Natural killer cell treated with Interleukin-12 subunit alpha and Interleukin-12 subunit beta and Interleukin-15 and Interleukin-18, amount 100 ng/mL, for 72 hours (primary cell): ENCODE data around the gene LDLRAD4. TPM values are rescaled to one million over a fixed set of nuclear protein-coding genes. Genes with fewer than 3 reads are reported as not detected.

Source experiments
- ATAC-seq, 2 donors: fragments of 150-1000 bp; cut with Tn5 transposase in 1 of 2; sonication (Bioruptor Pico), chemical (Tn5 transposase) in 1 of 2; 2 replicates each; pipeline ENCODE4 v1.10.0; 2021
- DNase-seq: peaks from one replicate; pipeline ENCODE4 v3.0.0; 2022; ENCODE audit warnings: low spot score
- H3K27ac Mint-ChIP-seq, 2 donors: 1 replicate in 1 of 2; 2 replicates in 1 of 2; pipeline ENCODE4 v1.8.0; 2022; ENCODE audit warnings: mixed read lengths in 2 of 2, mild to moderate bottlenecking in 1 of 2, moderate library complexity in 1 of 2
- H3K27me3 Mint-ChIP-seq, 2 donors: 1 replicate in 1 of 2; 2 replicates in 1 of 2; pipeline ENCODE4 v1.8.0; 2022; ENCODE audit warnings: mixed read lengths in 2 of 2
- H3K36me3 Mint-ChIP-seq: one replicate; pipeline ENCODE4 v1.8.0; 2022; ENCODE audit warnings: mixed read lengths
- H3K4me1 Mint-ChIP-seq, 2 donors: 1 replicate in 1 of 2; 2 replicates in 1 of 2; pipeline ENCODE4 v1.8.0; 2022; ENCODE audit warnings: low read depth in 2 of 2, mixed read lengths in 2 of 2, mild to moderate bottlenecking in 1 of 2
- H3K4me3 Mint-ChIP-seq: one replicate; pipeline ENCODE4 v1.8.0; 2022; ENCODE audit warnings: mixed read lengths
- H3K9me3 Mint-ChIP-seq: 2 replicates; pipeline ENCODE4 v1.8.0; 2022; ENCODE audit warnings: mixed read lengths
- total RNA-seq, 2 donors: library from RNA; stranded (reverse); gene quantifications; one replicate each; pipeline ENCODE4 v1.2.3, GENCODE V29; 2022

LDLRAD4 gene
- total RNA-seq, 2 donors from 2014 or later = 16.3 to 19.5 TPM

GRCh38 chr18:13316063-13316462 is 97.5 kb downstream of the LDLRAD4 start:
- H3K4me1 Mint-ChIP-seq = peaks cover 0 to 5% of the 10 kb centered on the region in 2 donors
- H3K4me3 Mint-ChIP-seq = no peak overlapping the region
- peaks cover 7% of the 10 kb centered on the region for H3K9me3 Mint-ChIP-seq
- DNase-seq (no peak), ATAC-seq (no peak)
- peaks cover 10% of the 10 kb centered on the region for H3K36me3 Mint-ChIP-seq
- H3K27ac Mint-ChIP-seq = no peak overlapping the region
- peaks cover 22 to 33% of the 10 kb centered on the region in 2 donors for H3K27me3 Mint-ChIP-seq

GRCh38 chr18:13317801-13318200 is 99.2 kb downstream of the LDLRAD4 start:
- no peak for ATAC-seq
- peaks cover 0 to 5% of the 10 kb centered on the region in 2 donors for H3K4me1 Mint-ChIP-seq
- H3K27me3 Mint-ChIP-seq = peaks cover 22 to 29% of the 10 kb centered on the region in 2 donors
- no peak overlapping the region for H3K27ac Mint-ChIP-seq
- no peak for DNase-seq
- H3K4me3 Mint-ChIP-seq = no peak overlapping the region
- H3K9me3 Mint-ChIP-seq = peaks cover 7% of the 10 kb centered on the region
- peaks cover 10% of the 10 kb centered on the region for H3K36me3 Mint-ChIP-seq

GRCh38 chr18:13318731-13319501 is 100.4 kb downstream of the LDLRAD4 start:
- peak; percentile 50 to 53 for ATAC-seq
- H3K36me3 Mint-ChIP-seq = peaks cover 10% of the 10 kb centered on the region
- peaks cover 12 to 20% of the 10 kb centered on the region in 2 donors for H3K27me3 Mint-ChIP-seq
- no peak overlapping the region for H3K4me3 Mint-ChIP-seq
- H3K9me3 Mint-ChIP-seq = peaks cover 7% of the 10 kb centered on the region
- no peak overlapping the region for H3K27ac Mint-ChIP-seq
- peaks cover 0 to 2% of the 10 kb centered on the region in 2 donors for H3K4me1 Mint-ChIP-seq
- no peak for DNase-seq

- H3K27ac Mint-ChIP-seq = no peak overlapping the region
- no peak overlapping the region for H3K4me3 Mint-ChIP-seq
- H3K27me3 Mint-ChIP-seq = peaks cover 9 to 15% of the 10 kb centered on the region in 2 donors
- ATAC-seq = no peak
- H3K9me3 Mint-ChIP-seq = peaks cover 4% of the 10 kb centered on the region
- no peak for DNase-seq
- H3K36me3 Mint-ChIP-seq = peaks cover 6% of the 10 kb centered on the region
- H3K4me1 Mint-ChIP-seq = peaks cover 0 to 2% of the 10 kb centered on the region in 2 donors
These were observed 101.1 kb downstream of the LDLRAD4 start for GRCh38 chr18:13319629-13320028.

DNA sequence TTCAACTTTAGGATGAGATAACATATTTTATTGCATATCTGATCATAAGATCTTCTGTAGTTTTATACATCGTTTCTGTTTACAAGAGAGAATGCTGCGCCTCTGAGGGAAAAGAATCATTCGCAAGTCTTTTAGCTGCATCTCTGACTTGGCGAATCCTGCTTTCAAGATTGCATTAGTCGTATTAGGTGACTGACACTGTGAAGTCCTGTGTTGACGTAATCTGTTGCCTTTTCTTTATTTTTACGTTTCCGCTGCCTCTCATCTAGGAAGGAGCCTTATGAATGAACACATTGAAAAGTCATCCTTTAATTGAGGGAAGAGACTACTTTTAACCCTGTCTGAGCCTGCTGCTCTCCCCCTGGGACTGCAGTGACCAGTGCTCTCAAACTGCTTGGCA is 101.5 kb downstream of the LDLRAD4 start:
- Mint-ChIP-seq H3K36me3 (peaks cover 2% of the 10 kb centered on the region), H3K27me3 (peaks cover 9 to 13% of the 10 kb centered on the region in 2 donors), H3K4me3 (no peak overlapping the region), H3K9me3 (peaks cover 4% of the 10 kb centered on the region), H3K4me1 (peaks cover 0 to 2% of the 10 kb centered on the region in 2 donors), H3K27ac (no peak overlapping the region)
- DNase-seq (no peak), ATAC-seq (no peak)

DNA sequence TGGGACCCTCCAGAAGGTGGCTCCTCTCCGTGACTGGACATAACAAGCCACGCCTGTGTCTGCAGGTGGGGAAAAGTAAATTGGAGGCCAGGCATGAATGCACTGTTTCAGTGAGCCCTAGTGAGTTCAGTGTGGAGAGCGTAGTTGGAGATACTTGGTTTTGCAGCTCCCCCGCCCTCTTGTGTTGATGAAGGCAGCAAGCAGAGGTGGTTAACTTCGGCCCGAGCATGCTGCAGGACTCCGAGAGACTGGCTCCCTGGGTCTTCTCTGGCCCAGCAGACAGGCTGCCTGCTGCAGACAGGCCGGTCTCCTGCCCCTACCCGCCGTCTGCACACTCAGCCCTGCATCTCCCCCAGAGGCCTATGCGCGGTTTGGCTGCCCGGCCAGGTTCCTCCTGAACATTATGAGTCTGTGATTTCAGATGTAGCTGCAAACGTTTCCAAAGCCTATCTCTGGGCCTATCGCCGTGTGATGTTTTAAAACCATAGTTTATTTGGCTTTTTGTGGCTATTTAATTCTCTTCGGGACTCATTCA is 102.4 kb downstream of the LDLRAD4 start:
- H3K4me1 Mint-ChIP-seq = no peaks in the 10 kb centered on the region
- peaks cover 8% of the 10 kb centered on the region in 2 donors for H3K27me3 Mint-ChIP-seq
- no peaks in the 10 kb centered on the region for H3K36me3 Mint-ChIP-seq
- peaks cover under 1% of the 10 kb centered on the region for H3K9me3 Mint-ChIP-seq
- H3K4me3 Mint-ChIP-seq = no peak overlapping the region
- DNase-seq (no peak), ATAC-seq (peak in 1 of 2 donors; percentile 26)
- H3K27ac Mint-ChIP-seq = no peak overlapping the region

DNA sequence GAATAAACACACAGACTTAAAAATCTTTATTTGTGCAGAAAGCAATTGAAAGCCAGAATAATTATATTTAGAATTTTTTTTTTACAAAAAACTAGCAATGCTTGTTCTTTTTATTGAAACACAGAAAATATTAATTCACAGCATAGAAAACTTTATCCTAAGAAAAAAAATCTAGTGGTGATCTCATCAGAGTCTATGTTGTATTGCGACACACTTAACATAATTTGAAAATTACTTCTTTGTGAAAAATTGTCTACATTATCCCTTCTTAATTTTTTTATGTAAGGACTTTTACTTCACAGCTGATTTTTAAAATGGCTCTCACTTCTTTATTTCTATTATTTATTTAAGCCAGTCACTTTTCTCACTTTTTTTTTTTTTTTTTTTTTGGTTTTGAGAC is 103.4 kb downstream of the LDLRAD4 start:
- Mint-ChIP-seq H3K9me3 (no peaks in the 10 kb centered on the region), H3K4me3 (no peak overlapping the region), H3K27me3 (peaks cover 2 to 9% of the 10 kb centered on the region in 2 donors), H3K4me1 (no peaks in the 10 kb centered on the region), H3K27ac (no peak overlapping the region), H3K36me3 (no peaks in the 10 kb centered on the region)
- DNase-seq (no peak), ATAC-seq (no peak)

DNA sequence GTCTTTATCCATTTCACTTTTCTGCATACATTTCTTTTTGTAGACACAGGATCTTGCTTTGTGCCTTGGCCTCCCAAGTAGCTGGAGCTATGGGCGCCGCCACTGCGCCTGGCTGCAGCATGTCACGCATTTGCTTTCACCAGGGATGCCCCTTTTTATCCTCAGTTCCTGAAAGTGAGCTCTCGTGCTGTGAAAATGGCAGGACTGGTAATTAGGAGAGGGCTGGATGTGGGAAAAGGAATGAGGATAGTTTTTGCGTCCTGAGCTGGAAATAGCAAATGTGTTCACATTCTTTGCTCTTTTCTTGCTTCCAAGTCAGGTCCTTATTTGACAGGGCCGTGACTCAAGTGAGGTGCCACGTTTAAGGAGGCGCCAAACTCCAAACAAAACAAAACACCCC is 104.6 kb downstream of the LDLRAD4 start:
- H3K4me3 Mint-ChIP-seq = no peak overlapping the region
- H3K36me3 Mint-ChIP-seq = no peaks in the 10 kb centered on the region
- peaks cover 5 to 16% of the 10 kb centered on the region in 2 donors for H3K27me3 Mint-ChIP-seq
- H3K27ac Mint-ChIP-seq = no peak overlapping the region
- DNase-seq (no peak), ATAC-seq (no peak)
- no peaks in the 10 kb centered on the region for H3K4me1 Mint-ChIP-seq
- no peaks in the 10 kb centered on the region for H3K9me3 Mint-ChIP-seq

DNA sequence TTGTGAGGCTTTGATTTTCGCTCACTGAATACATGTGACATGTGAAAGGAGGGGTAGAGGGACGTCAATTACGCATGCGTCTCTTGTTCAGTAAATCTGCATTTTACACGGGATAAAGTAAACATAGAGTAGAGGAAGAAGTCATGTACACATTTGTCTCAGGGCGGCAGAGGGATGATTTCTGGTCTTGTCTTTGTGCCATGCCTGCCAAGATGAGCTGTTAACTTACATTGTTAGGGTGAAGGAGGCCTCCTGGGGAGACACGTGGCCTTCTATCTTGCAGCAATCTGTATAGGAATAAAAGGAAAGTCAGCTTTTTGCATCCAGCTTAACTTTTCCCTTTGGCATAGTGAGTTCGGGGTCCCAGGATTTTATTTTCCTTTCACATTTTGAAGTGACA is 106.3 kb downstream of the LDLRAD4 start:
- Mint-ChIP-seq H3K27me3 (peaks cover 3 to 16% of the 10 kb centered on the region in 2 donors), H3K9me3 (no peaks in the 10 kb centered on the region), H3K36me3 (no peaks in the 10 kb centered on the region), H3K4me1 (no peaks in the 10 kb centered on the region), H3K27ac (no peak overlapping the region), H3K4me3 (no peak overlapping the region)
- ATAC-seq (no peak), DNase-seq (no peak)

DNA sequence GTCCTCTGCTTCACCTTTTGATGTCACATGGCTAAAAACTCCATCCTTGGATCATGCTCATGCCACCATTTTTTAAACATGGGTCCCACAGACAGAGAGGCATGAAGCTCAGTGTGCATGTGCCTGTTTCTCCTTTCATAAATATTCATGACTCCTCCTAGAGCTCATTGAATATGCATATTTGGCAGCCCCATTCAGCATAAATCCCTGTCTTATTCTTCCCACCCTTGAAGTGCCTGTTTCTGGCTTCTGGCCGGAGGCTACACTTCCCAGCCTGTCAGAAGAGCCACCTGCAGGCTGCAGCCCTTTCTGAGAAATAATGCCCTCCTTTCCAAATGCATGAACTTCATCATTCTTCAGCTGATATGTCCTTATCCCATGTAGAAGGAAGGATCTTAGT is 109.7 kb downstream of the LDLRAD4 start:
- ATAC-seq = no peak
- H3K27ac Mint-ChIP-seq = no peak overlapping the region
- H3K4me1 Mint-ChIP-seq = no peaks in the 10 kb centered on the region
- H3K27me3 Mint-ChIP-seq = peaks cover 9 to 31% of the 10 kb centered on the region in 2 donors
- DNase-seq = no peak
- no peaks in the 10 kb centered on the region for H3K9me3 Mint-ChIP-seq
- no peak overlapping the region for H3K4me3 Mint-ChIP-seq
- H3K36me3 Mint-ChIP-seq = no peaks in the 10 kb centered on the region

DNA sequence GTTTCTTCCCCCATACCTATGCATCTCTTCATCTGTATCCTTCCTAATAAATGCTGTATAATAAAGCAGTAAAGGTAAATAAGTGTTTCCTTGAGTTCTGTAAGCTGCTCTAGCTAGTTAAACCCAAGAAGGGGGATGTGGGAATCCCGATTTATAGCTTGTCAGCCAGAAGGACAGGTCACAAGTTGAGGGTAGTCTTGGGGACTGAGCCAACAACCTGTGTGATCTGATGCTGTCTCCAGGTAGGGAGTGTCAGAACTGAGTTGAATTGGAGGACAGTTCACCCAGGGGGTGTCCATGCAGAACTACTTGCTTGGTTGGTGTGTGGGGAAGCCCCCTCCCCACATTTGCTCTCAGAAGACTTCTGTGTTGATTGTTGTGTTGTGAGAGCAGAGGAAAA is 112.4 kb downstream of the LDLRAD4 start:
- Mint-ChIP-seq H3K27ac (no peak overlapping the region), H3K36me3 (no peaks in the 10 kb centered on the region), H3K4me1 (no peaks in the 10 kb centered on the region), H3K27me3 (peaks cover 16 to 37% of the 10 kb centered on the region in 2 donors), H3K4me3 (no peak overlapping the region), H3K9me3 (no peaks in the 10 kb centered on the region)
- no peak for DNase-seq
- no peak for ATAC-seq

GRCh38 chr18:13331846-13332245 is 113.3 kb downstream of the LDLRAD4 start:
- H3K27ac Mint-ChIP-seq = no peak overlapping the region
- no peaks in the 10 kb centered on the region for H3K9me3 Mint-ChIP-seq
- no peaks in the 10 kb centered on the region for H3K4me1 Mint-ChIP-seq
- no peak for ATAC-seq
- peaks cover 21 to 44% of the 10 kb centered on the region in 2 donors for H3K27me3 Mint-ChIP-seq
- no peaks in the 10 kb centered on the region for H3K36me3 Mint-ChIP-seq
- no peak for DNase-seq
- no peak overlapping the region for H3K4me3 Mint-ChIP-seq

DNA sequence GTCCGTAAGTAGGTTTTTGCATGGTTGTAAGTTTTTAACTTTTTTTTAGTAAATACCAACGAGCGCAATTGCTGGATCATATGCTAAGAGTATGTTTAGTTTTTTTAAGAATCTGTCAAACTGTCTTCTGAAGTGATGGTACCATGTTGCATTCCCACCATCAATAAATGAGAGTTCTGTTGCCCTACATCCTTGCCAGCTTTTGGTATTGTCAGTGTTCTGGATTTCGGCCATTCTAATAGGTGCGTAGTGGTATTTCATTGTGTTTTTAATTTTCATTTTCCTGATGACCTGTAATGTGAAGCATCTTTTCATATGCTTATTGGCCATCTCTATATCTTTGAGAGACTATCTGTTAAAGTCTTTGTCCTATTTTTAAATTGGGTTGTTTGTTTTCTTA is 114.3 kb downstream of the LDLRAD4 start:
- Mint-ChIP-seq H3K4me1 (no peaks in the 10 kb centered on the region), H3K4me3 (no peak overlapping the region), H3K27me3 (peaks cover 18 to 44% of the 10 kb centered on the region in 2 donors), H3K27ac (no peak overlapping the region), H3K36me3 (no peaks in the 10 kb centered on the region), H3K9me3 (no peaks in the 10 kb centered on the region)
- ATAC-seq (no peak), DNase-seq (no peak)

DNA sequence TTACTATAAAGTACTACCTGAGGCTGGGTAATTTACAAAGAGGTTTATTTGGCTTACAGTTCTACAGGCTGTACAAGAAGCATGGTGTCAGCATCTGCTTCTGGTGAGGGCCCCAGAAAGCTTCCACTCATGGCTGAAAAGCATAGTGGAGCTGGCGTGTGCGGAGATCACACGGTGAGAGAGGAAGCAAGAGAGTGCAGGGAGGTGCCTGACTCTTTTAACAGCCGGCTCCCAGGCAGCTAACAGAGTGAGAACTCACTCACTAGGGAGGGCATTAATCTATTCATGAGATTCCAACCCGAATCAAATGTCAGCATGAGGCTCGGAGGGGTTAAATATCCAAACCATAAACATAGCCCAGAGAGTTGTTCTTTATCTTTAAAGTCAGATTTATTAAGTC is 117.3 kb downstream of the LDLRAD4 start:
- no peak overlapping the region for H3K4me3 Mint-ChIP-seq
- no peaks in the 10 kb centered on the region for H3K9me3 Mint-ChIP-seq
- H3K27me3 Mint-ChIP-seq = peaks cover 25 to 64% of the 10 kb centered on the region in 2 donors
- DNase-seq = no peak
- no peak for ATAC-seq
- H3K4me1 Mint-ChIP-seq = no peaks in the 10 kb centered on the region
- H3K27ac Mint-ChIP-seq = no peak overlapping the region
- H3K36me3 Mint-ChIP-seq = no peaks in the 10 kb centered on the region
